Activated T-helper 1 cell treated with anti-CD3 and anti-CD28 coated beads, Interleukin-12 subunit alpha, Interleukin-12 subunit beta, Interleukin-2, Interleukin-4 antibody, amounts not matched to agents 30 ng/mL and 10 ng/mL and 1 ng/mL, durations not matched to agents 14 hours and 24 hours and 36 hours (primary cell): ENCODE measurements around the gene AMMECR1L. TPM values are rescaled to one million over a fixed set of nuclear protein-coding genes. Genes with fewer than 3 reads are reported as not detected.
"Not testable (repeated sequence)": the region's sequence is repeated elsewhere in the genome, so short reads cannot be mapped to it uniquely, and the experiment has no call there.

ENCODE experiments used
- DNase-seq: peaks from one replicate; pipeline ENCODE4 v3.0.0; 2021; ENCODE audit warnings: low spot score
- H3K27ac Mint-ChIP-seq: one replicate; pipeline ENCODE4 v1.8.0; 2021; ENCODE audit warnings: mild to moderate bottlenecking, mixed read lengths
- H3K27me3 Mint-ChIP-seq: one replicate; pipeline ENCODE4 v1.8.0; 2022; ENCODE audit warnings: mild to moderate bottlenecking, moderate library complexity, mixed read lengths; ENCODE audit not compliant: insufficient read depth
- H3K36me3 Mint-ChIP-seq: one replicate; pipeline ENCODE4 v1.8.0; 2021; ENCODE audit warnings: low read depth, mixed read lengths
- H3K4me1 Mint-ChIP-seq: one replicate; pipeline ENCODE4 v1.8.0; 2021; ENCODE audit warnings: low read depth, mixed read lengths
- H3K4me3 Mint-ChIP-seq: one replicate; pipeline ENCODE4 v1.8.0; 2021; ENCODE audit warnings: mild to moderate bottlenecking, moderate library complexity, mixed read lengths
- H3K9me3 Mint-ChIP-seq: one replicate; pipeline ENCODE4 v1.8.0; 2021; ENCODE audit warnings: mixed read lengths
- intact Hi-C: fragments of 100-400 bp; cut with micrococcal nuclease; formaldehyde crosslinking; loops from one replicate; pipeline ENCODE4 v1.15.1; 2024
- total RNA-seq: library from RNA; stranded (reverse); gene quantifications from 2 replicates; pipeline ENCODE4 v1.2.3, GENCODE V29; 2022

The AMMECR1L gene
- total RNA-seq, 1 donor from 2014 or later: 21.6 TPM

DNA sequence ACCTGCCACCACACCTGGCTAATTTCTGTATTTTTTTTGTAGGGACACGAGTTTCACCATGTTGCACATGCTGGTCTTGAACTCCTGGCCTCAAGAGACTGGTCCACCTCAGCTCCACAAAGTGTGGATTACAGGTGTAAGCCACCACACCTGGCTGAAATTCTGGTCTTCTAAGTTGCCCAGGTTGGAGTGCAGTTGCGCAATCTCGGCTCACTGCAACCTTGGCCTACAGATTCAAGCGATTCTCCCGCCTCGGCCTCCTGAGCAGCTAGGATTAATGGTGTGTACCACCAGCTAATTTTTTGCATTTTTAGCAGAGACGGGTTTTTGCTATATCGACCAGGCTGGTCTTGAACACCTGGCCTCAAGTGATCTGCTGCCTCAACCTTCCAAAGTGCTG, 33.4 kb downstream of the AMMECR1L start:
- no peak overlapping the region for H3K27ac Mint-ChIP-seq
- no peaks in the 10 kb centered on the region for H3K9me3 Mint-ChIP-seq
- peaks cover 47% of the 10 kb centered on the region for H3K36me3 Mint-ChIP-seq
- intact Hi-C loops: no loop called here
- peaks cover 40% of the 10 kb centered on the region for H3K4me1 Mint-ChIP-seq
- no peak overlapping the region for H3K4me3 Mint-ChIP-seq
- H3K27me3 Mint-ChIP-seq: no peaks in the 10 kb centered on the region
- DNase-seq: no peak

DNA sequence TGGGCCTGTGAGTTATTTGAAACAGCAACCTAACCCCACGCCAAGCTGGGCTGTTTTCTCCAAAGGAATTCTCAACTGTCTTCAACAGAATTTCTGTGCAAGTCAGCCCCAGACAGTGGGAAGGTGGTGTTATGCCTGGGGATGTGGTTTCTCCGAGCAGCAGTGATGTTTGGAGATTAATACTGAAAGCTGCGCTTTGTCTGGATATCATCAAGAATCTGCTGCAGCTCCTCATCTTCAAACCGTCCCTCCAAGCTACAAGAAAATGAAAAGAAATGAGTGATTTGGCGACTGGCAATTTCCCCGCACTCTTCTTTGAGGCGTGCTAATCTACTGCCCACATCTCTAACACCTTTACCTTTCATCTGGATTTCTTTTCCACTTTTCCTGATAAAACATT, 37.8 kb downstream of the AMMECR1L start:
- H3K4me1 Mint-ChIP-seq: peaks cover 13% of the 10 kb centered on the region
- intact Hi-C loops: loop anchor here (2.0 kb wide), 1 partner anchor 17 kb away; no protein-coding TSS in a partner anchor
- DNase-seq: no peak
- no peak overlapping the region for H3K4me3 Mint-ChIP-seq
- peaks cover 47% of the 10 kb centered on the region for H3K36me3 Mint-ChIP-seq
- H3K27ac Mint-ChIP-seq: peak overlapping the region; percentile 23
- H3K9me3 Mint-ChIP-seq: no peaks in the 10 kb centered on the region
- H3K27me3 Mint-ChIP-seq: no peaks in the 10 kb centered on the region

DNA sequence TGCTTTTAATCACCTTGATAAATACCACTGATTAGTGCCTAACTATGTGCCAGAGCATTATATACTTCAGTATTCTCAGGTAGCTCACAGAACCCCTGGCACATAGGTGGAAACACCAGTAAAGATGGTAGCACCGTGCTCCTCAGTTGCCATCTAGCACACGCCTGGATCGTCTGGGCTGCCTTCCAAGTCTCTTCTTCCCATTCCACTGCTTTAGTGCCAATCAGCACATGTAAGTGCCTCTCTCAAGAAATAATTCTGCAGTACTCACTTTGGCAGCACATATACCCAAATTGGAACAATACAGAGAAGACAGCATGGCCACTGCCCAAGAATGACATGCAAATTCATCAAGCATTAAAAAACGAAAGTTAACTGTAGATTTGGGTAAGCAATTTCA, 40.8 kb downstream of the AMMECR1L start:
- no peaks in the 10 kb centered on the region for H3K27me3 Mint-ChIP-seq
- no peak overlapping the region for H3K27ac Mint-ChIP-seq

DNA sequence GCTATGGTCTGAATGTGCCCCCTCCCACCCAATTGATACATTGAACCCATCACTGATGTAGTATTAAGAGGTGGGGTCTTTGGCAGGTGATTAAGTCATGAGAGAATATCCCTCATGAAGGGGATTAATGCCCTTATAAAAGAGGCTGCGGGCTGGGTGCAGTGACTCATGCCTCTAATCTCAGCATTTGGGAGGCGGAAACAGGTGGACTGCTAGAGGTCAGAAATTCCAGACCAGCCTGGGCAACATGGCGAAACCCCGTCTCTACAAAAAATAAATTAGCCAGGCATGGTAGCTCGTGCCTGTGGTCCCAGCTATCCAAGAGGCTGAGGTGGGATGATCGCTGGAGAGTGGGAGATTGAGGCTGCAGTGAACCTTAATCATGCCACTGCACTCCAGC, 42.1 kb downstream of the AMMECR1L start:
- H3K27me3 Mint-ChIP-seq: no peaks in the 10 kb centered on the region
- no peak for DNase-seq
- H3K4me1 Mint-ChIP-seq: no peaks in the 10 kb centered on the region
- H3K27ac Mint-ChIP-seq: no peak overlapping the region
- no peak overlapping the region for H3K4me3 Mint-ChIP-seq
- peaks cover 25% of the 10 kb centered on the region for H3K36me3 Mint-ChIP-seq
- intact Hi-C loops: no loop called here
- no peaks in the 10 kb centered on the region for H3K9me3 Mint-ChIP-seq

More for the DNA sequence above, 40.8 kb downstream of the AMMECR1L start:
- H3K4me1 Mint-ChIP-seq: no peaks in the 10 kb centered on the region
- no peaks in the 10 kb centered on the region for H3K9me3 Mint-ChIP-seq
- intact Hi-C loops: no loop called here
- no peak overlapping the region for H3K4me3 Mint-ChIP-seq
- H3K36me3 Mint-ChIP-seq: peaks cover 37% of the 10 kb centered on the region
- DNase-seq: no peak

DNA sequence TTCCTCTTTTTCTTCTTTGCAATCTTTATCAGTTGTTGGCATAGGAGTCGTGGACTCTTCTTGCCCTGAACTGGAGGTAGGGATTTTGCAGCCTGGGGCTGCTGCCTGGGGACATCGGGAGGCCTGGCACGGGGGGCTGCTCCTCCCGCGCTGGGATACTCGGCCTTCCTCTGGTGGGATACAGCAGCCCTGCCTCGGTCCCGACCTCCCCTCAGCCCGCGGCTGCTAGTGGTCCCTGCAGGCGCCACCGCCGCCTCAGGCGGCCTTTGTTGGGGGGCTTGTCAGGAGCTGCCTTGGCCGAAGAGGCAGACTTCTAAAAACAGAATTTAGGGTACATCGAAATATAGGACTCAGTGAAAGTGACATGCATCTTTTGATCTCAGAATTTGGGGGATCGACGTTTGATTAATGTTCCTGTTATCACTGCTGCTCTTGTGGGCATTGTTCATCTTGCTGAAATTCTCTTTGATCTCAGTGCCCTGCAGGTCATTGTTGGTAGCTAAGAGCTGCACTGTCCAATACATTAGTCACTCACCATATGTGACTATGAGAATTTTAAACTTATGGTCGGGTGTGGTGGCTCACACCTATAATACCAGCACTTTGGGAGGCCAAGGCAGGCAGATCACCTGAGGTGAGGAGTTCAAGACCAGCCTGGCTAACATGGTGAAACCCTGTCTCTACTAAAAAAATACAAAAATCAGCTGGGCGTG, 44.1 kb downstream of the AMMECR1L start:
- H3K27me3 Mint-ChIP-seq: peaks cover 2% of the 10 kb centered on the region
- no peaks in the 10 kb centered on the region for H3K9me3 Mint-ChIP-seq
- intact Hi-C loops: no loop called here
- no peak overlapping the region for H3K27ac Mint-ChIP-seq
- no peak overlapping the region for H3K4me3 Mint-ChIP-seq
- H3K4me1 Mint-ChIP-seq: no peaks in the 10 kb centered on the region
- DNase-seq: no peak
- peaks cover 11% of the 10 kb centered on the region for H3K36me3 Mint-ChIP-seq

DNA sequence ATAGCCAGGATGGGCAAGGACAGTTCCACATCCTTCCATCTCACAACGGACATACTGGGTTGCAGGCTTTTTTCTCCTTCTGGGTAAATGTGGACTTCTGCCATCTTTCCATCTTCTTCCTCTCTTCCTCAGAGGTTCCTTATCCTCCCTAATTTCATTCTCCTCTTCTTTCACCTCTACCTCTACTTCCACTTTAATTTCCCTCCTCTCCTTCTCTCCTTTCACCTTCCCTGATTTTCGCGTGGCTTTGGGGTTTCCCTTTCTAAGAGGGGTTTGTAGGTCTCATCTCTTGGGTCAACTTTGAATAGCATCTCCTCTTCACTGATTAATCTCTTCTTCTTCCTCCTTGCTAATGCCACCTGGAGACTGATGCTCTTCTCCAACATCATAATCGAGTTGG, 44.9 kb downstream of the AMMECR1L start:
- Mint-ChIP-seq H3K27me3 (peaks cover 3% of the 10 kb centered on the region), H3K4me3 (no peak overlapping the region), H3K9me3 (no peaks in the 10 kb centered on the region), H3K36me3 (peaks cover 10% of the 10 kb centered on the region), H3K27ac (no peak overlapping the region), H3K4me1 (no peaks in the 10 kb centered on the region)
- no peak for DNase-seq
- intact Hi-C loops: no loop called here

DNA sequence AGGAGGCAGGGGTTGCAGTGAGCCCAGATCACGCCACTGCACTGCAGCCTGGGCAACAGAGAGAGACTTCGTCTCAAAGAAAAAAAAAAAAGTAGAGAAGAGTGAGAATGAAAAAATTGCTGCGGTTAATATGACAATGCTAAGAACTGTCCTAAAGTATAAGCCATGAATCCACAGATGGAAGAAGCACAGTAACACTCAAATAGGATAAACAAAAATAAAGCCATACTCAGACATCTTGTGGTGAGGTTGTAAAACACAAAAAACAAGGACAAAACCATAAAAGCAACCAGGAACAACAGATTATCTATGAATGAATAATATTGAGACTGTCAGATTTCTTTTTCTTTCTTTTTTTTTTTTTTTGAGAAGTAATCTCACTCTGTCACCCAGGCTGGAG, 50.8 kb downstream of the AMMECR1L start:
- Mint-ChIP-seq H3K4me3 (no peak overlapping the region), H3K9me3 (no peaks in the 10 kb centered on the region), H3K36me3 (no peaks in the 10 kb centered on the region), H3K4me1 (peaks cover 29% of the 10 kb centered on the region), H3K27me3 (peaks cover 7% of the 10 kb centered on the region), H3K27ac (no peak overlapping the region)
- intact Hi-C loops: no loop called here
- DNase-seq: no peak

DNA sequence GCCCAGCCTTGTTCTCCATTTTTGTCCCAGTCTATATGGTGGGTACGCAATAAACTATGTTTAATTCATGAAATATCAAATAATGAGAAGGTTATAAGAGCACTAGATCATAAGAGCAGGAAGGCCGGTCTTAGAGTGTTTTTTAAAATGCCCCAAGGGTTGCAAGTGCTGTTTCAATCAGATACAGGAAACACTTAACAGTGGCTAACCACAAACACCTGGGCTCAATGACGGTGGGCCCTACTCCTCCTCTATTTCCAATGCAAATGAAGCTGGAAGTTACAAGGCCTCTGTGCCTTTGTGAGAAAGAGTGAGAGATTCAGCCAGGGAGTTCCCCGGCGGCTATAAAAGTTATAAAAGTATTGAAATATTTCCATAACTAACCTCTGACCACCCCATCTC, 55.9 kb downstream of the AMMECR1L start:
- H3K4me3 Mint-ChIP-seq: peak overlapping the region; percentile 20

DNA sequence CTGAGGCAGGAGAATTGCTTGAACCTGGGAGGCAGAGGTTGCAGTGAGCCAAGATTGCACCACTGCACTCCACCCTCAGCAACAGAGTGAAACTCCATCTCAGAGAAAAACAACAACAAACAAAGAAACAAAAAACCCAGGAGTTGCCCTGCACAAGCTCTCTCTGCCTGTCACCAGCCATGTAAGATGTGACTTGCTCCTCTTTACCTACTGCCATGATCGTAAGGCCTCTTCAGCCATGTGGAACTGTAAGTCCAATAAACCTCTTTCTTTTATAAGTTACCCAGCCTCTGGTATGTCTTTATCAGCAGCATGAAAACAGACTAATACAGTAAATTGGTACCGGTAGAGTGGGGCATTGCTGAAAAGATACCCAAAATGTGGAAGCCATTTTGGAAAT, 59.0 kb downstream of the AMMECR1L start:
- H3K27ac Mint-ChIP-seq, H3K4me3 Mint-ChIP-seq, intact Hi-C loops, DNase-seq, H3K27me3 Mint-ChIP-seq: not testable (repeated sequence)
- H3K36me3 Mint-ChIP-seq: peaks cover 22% of the 10 kb centered on the region
- peaks cover 31% of the 10 kb centered on the region for H3K4me1 Mint-ChIP-seq
- peaks cover 28% of the 10 kb centered on the region for H3K9me3 Mint-ChIP-seq

More for the DNA sequence above, 55.9 kb downstream of the AMMECR1L start:
- Mint-ChIP-seq H3K9me3 (peaks cover 28% of the 10 kb centered on the region), H3K27me3 (peaks cover 4% of the 10 kb centered on the region), H3K36me3 (peaks cover 22% of the 10 kb centered on the region), H3K4me1 (peaks cover 45% of the 10 kb centered on the region), H3K27ac (peak overlapping the region; percentile 85)
- intact Hi-C loops: loop anchor here (1.0 to 2.0 kb wide), 4 partner anchors 19 to 129 kb away; partner anchors contain the start of genes SFT2D3 and WDR33
- DNase-seq: peak; percentile 62

DNA sequence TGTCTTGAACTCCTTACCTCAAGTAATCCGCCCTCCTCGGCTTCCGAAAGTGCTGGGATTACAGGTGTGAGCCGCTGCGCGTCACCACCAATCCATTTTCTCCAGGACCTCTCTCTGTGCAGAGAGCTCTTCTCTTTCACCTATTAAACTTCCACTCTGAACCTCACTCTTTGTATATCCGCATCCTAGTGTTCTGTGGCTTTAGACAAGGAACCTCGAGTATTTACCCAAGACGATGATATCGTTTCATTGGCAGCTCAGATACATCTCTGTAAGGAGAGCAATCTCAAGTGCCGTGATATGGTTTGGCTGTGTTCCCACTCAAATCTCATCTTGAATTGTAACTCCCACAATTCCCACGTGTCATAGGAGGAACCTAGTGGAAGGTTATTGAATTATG, 59.7 kb downstream of the AMMECR1L start:
- no peak overlapping the region for H3K27ac Mint-ChIP-seq
- H3K9me3 Mint-ChIP-seq: peaks cover 31% of the 10 kb centered on the region
- DNase-seq: no peak
- intact Hi-C loops: no loop called here
- H3K4me1 Mint-ChIP-seq: peaks cover 27% of the 10 kb centered on the region
- peaks cover 22% of the 10 kb centered on the region for H3K36me3 Mint-ChIP-seq
- H3K27me3 Mint-ChIP-seq: peaks cover 12% of the 10 kb centered on the region
- H3K4me3 Mint-ChIP-seq: no peak overlapping the region

DNA sequence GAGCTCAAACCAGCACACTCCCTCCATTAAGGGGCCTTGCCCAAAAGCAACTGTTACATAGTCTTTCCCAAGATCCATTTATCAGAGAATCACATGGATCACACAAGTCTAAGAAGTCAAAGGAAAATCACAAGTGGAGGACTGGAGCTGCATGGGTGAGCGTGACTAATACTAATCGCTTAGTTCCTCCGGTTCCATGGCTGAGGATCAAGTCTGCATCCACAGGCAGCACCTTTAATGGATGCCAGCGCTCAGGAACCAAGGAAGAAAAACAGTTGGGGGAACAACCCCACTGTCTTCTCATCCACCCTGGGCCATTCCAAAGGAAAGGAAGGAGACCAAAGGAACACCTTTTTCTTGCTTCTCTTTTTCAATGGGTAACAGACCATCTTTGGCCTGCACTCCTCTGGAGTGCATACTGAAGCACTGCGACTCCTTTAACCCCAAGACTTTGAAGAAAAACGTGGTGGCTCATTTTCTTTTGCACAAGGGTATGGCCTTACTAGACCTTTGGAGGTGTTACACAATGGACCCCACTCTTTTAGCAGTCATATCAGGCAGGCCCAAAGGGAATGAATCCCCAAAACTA, 65.6 kb downstream of the AMMECR1L start:
- Mint-ChIP-seq H3K4me3 (no peak overlapping the region), H3K27ac (no peak overlapping the region), H3K9me3 (peaks cover 21% of the 10 kb centered on the region), H3K36me3 (no peaks in the 10 kb centered on the region), H3K27me3 (peaks cover 25% of the 10 kb centered on the region), H3K4me1 (no peaks in the 10 kb centered on the region)
- intact Hi-C loops: no loop called here
- no peak for DNase-seq

DNA sequence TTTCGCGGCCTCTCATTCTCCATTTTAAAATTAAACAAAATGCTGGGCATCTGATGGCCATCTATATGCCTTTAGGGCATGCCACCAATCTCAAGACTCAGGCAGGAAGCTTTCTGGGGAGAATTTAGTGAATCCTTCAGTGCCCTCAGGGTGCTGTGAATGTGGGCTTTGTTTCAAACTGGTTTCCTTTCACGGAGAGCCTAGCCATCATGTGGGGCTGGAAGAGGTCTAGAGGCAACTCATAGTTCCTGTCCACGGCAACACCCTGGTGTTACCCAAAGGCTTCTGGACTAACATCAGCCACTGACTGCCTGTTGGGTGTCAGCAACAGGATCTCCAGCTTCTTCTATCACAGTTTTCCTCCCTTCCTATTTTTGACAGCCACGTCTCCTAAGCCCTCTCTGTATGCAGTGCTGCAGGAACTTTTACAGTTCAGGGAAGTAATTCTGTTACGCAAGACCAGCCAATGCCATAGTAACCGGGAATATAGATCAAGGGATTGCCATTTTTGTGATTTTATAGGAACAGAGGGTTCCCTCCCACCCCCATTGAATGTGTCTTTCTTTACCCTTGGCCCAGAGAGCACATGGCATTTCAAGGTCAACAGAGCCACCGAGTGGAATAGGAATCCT, 66.8 kb downstream of the AMMECR1L start:
- DNase-seq: no peak
- Mint-ChIP-seq H3K9me3 (peaks cover 21% of the 10 kb centered on the region), H3K36me3 (no peaks in the 10 kb centered on the region), H3K4me3 (no peak overlapping the region), H3K27me3 (peaks cover 27% of the 10 kb centered on the region), H3K27ac (no peak overlapping the region), H3K4me1 (no peaks in the 10 kb centered on the region)
- intact Hi-C loops: loop anchor here (10.0 kb wide), 1 partner anchor 1164 kb away; the partner anchor contains the start of gene GYPC

DNA sequence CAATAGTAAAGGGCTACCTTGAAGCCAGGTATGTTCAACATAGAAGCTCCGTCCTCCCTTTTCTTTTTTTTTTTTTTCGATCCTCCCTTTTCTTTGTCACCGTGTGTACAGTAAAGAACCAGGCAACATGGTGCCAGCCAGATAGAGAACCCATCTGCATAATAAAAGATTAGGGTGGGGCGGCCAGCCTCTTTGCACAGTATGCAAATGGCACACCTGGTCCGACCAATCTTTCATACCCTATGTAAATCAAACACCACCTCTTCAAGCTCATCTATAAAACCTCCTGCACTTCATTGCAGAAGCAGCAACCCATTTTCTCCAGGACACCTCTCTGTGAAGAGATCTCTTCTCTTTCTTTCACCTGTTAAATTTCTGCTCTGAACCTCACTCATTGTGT, 67.5 kb downstream of the AMMECR1L start:
- Mint-ChIP-seq H3K4me3 (no peak overlapping the region), H3K4me1 (no peaks in the 10 kb centered on the region), H3K9me3 (peaks cover 21% of the 10 kb centered on the region), H3K27ac (no peak overlapping the region), H3K27me3 (peaks cover 26% of the 10 kb centered on the region), H3K36me3 (no peaks in the 10 kb centered on the region)
- intact Hi-C loops: loop anchor here (10.0 kb wide), 1 partner anchor 1163 kb away; the partner anchor contains the start of gene GYPC
- DNase-seq: no peak
